ENCODE data around the gene ADAMTS18. TPM values are rescaled to one million over a fixed set of nuclear protein-coding genes. Genes with fewer than 3 reads are reported as not detected.

The ADAMTS18 gene
- total and polyA plus RNA-seq, 9 donors, result 0.05 to 2.3 (median 0.79) TPM; not detected in 1

- no peaks in the 10 kb centered on the region for H3K9me3 ChIP-seq
- 95 to 97% (median 97%) methylated on average over 7 of the region's 7 CpGs for WGBS, 3 donors
- no peak overlapping the region for H3K27ac ChIP-seq
- H3K4me3 ChIP-seq, result no peak overlapping the region
- H3K27me3 ChIP-seq, result no peaks in the 10 kb centered on the region
- intact Hi-C loops (cut with DNase I), result no loop called here
- H3K4me1 ChIP-seq (ENCODE audit: insufficient read depth), result no peaks in the 10 kb centered on the region
- no peak for DNase-seq
- no peaks in the 10 kb centered on the region for H3K36me3 ChIP-seq
- TF ChIP-seq, protein P1, sequence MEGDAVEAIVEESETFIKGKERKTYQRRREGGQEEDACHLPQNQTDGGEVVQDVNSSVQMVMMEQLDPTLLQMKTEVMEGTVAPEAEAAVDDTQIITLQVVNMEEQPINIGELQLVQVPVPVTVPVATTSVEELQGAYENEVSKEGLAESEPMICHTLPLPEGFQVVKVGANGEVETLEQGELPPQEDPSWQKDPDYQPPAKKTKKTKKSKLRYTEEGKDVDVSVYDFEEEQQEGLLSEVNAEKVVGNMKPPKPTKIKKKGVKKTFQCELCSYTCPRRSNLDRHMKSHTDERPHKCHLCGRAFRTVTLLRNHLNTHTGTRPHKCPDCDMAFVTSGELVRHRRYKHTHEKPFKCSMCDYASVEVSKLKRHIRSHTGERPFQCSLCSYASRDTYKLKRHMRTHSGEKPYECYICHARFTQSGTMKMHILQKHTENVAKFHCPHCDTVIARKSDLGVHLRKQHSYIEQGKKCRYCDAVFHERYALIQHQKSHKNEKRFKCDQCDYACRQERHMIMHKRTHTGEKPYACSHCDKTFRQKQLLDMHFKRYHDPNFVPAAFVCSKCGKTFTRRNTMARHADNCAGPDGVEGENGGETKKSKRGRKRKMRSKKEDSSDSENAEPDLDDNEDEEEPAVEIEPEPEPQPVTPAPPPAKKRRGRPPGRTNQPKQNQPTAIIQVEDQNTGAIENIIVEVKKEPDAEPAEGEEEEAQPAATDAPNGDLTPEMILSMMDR (IDR thresholded peaks at IDR 0.05), result no peak
- TF ChIP-seq POLR2A (IDR thresholded peaks at IDR 0.05), result no peak
- no peak for TF ChIP-seq EP300 (IDR thresholded peaks at IDR 0.05)
Observed at GRCh38 chr16:77375396-77375795, 59.4 kb downstream of the ADAMTS18 start.

GRCh38 chr16:77374384-77374783, 60.5 kb downstream of the ADAMTS18 start:
- no peak overlapping the region for H3K27ac ChIP-seq
- no peak for DNase-seq
- H3K27me3 ChIP-seq, result no peaks in the 10 kb centered on the region
- 34 to 54% (median 39%) methylated on average over 1 of the region's 1 CpG for WGBS, 3 donors
- no peaks in the 10 kb centered on the region for H3K4me1 ChIP-seq (ENCODE audit: insufficient read depth)
- H3K36me3 ChIP-seq, result no peaks in the 10 kb centered on the region
- intact Hi-C loops (cut with DNase I), result no loop called here
- H3K4me3 ChIP-seq, result no peak overlapping the region
- TF ChIP-seq POLR2A (IDR thresholded peaks at IDR 0.05) (no peak), EP300 (IDR thresholded peaks at IDR 0.05) (no peak)
- TF ChIP-seq, protein P1 (IDR thresholded peaks at IDR 0.05), result no peak
- H3K9me3 ChIP-seq, result no peaks in the 10 kb centered on the region

DNA sequence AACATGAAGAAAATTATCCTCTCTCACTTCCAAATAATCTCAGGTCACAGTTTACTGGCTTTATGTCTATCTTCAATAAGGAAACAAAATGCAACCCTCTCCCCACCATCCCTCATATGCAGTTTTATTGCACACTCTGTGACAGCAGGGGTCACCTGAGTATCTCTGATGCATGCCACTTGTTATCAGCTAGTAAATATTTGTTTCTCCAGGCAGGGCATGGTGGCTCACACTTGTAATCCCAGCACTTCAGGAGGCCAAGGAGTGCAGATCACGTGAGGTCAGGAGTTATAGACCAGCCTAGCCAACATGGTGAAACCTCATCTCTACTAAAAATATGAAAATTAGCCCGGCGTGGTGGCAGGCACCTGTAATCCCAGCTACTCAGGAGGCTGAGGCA, 61.1 kb downstream of the ADAMTS18 start:
- no peaks in the 10 kb centered on the region for H3K27me3 ChIP-seq
- H3K4me1 ChIP-seq (ENCODE audit: insufficient read depth), result no peaks in the 10 kb centered on the region
- H3K27ac ChIP-seq, result no peak overlapping the region
- H3K9me3 ChIP-seq, result no peaks in the 10 kb centered on the region
- WGBS, 3 donors, result 94 to 95% (median 95%) methylated on average over 3 of the region's 3 CpGs
- DNase-seq, result no peak
- H3K4me3 ChIP-seq, result no peak overlapping the region
- TF ChIP-seq EP300 (IDR thresholded peaks at IDR 0.05), result no peak
- TF ChIP-seq, protein P1 (IDR thresholded peaks at IDR 0.05), result no peak
- no peak for TF ChIP-seq POLR2A (IDR thresholded peaks at IDR 0.05)
- H3K36me3 ChIP-seq, result no peaks in the 10 kb centered on the region
- intact Hi-C loops (cut with DNase I), result no loop called here

DNA sequence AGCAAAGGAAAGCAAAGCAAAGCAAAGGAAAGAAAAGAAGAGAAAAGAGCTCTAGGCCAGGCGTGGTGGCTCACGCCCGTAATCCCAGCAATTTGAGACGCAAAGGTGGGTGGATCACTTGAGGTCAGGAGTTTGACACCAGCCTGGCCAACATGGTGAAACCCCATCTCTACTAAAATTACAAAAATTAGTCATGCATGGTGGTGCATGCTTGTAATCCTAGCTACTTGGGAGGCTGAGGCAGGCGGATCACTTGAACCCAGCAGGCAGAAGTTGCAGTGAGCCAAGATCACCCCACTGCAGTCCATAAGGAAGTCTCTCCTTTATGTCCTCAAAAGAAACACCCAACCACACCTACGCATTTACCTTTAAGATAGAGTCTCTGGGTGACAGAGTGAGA, 70.1 kb downstream of the ADAMTS18 start:
- no peak overlapping the region for H3K27ac ChIP-seq
- intact Hi-C loops (cut with DNase I), result no loop called here
- H3K4me3 ChIP-seq, result no peak overlapping the region
- no peak for DNase-seq
- no peaks in the 10 kb centered on the region for H3K9me3 ChIP-seq
- 77 to 80% (median 80%) methylated on average over 6 of the region's 6 CpGs for WGBS, 3 donors
- H3K36me3 ChIP-seq, result no peaks in the 10 kb centered on the region
- H3K27me3 ChIP-seq, result no peaks in the 10 kb centered on the region
- H3K4me1 ChIP-seq (ENCODE audit: insufficient read depth), result no peaks in the 10 kb centered on the region
- TF ChIP-seq, protein P1 (IDR thresholded peaks at IDR 0.05), result no peak
- TF ChIP-seq EP300 (IDR thresholded peaks at IDR 0.05) (no peak), POLR2A (IDR thresholded peaks at IDR 0.05) (no peak)
